Left renal pelvis (tissue), 4 donors: ENCODE data around the gene SLC35D3. TPM values are rescaled to one million over a fixed set of nuclear protein-coding genes. Genes with fewer than 3 reads are reported as not detected.
"Not testable (repeated sequence)": the region's sequence is repeated elsewhere in the genome, so short reads cannot be mapped to it uniquely, and the experiment has no call there.

ENCODE experiments used
- DNase-seq, 4 donors: peaks; one replicate each; pipeline ENCODE4 v3.0.0-alpha.2; 2013; ENCODE audit warnings: low read depth in 4 of 4, low spot score in 3 of 4
- polyA plus RNA-seq, 4 donors: library from polyadenylated mRNA; unstranded; fragments of 120-200 nt; gene quantifications; one replicate each; pipeline ENCODE4 v1.2.1, GENCODE V29; 2013; ENCODE audit not compliant: insufficient read length in 4 of 4

Gene SLC35D3, protein sequence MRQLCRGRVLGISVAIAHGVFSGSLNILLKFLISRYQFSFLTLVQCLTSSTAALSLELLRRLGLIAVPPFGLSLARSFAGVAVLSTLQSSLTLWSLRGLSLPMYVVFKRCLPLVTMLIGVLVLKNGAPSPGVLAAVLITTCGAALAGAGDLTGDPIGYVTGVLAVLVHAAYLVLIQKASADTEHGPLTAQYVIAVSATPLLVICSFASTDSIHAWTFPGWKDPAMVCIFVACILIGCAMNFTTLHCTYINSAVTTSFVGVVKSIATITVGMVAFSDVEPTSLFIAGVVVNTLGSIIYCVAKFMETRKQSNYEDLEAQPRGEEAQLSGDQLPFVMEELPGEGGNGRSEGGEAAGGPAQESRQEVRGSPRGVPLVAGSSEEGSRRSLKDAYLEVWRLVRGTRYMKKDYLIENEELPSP
- polyA plus RNA-seq, result under 1 TPM in 3 of 4 donors, not detected in 1; 0.07 to 0.12 (median 0.11) TPM

DNA sequence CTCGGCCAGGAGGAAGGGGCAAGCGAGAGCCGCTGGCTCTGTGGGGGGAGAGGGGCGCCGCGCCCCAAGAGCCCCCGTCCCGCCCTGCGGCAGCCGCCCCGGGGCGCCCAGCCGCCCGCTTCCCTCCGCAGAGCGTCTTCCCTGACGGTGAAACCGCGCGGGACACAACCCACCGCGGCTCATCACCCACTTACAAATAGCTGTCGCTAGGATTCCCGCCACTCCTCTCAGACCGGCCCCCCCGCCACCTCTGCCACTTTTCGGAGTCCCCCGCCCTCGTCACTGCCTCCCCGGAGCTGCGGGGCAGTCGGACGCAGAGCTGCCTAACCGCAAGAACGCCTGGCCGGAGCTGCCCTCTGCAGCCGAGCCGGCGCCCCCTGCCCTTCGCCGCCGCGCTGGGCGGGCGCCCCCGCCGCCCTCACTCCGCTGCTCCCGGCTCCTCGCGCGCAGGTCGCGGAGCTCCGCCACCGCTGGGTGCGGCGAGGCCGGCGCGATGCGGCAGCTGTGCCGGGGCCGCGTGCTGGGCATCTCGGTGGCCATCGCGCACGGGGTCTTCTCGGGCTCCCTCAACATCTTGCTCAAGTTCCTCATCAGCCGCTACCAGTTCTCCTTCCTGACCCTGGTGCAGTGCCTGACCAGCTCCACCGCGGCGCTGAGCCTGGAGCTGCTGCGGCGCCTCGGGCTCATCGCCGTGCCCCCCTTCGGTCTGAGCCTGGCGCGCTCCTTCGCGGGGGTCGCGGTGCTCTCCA is at the start of gene SLC35D3:
Gene SLC35D3 (plus strand): TSS at position 366 of the 749 bp plus-strand sequence. CDS start 128 bp downstream, at position 494.
- DNase-seq, result no peak

DNA sequence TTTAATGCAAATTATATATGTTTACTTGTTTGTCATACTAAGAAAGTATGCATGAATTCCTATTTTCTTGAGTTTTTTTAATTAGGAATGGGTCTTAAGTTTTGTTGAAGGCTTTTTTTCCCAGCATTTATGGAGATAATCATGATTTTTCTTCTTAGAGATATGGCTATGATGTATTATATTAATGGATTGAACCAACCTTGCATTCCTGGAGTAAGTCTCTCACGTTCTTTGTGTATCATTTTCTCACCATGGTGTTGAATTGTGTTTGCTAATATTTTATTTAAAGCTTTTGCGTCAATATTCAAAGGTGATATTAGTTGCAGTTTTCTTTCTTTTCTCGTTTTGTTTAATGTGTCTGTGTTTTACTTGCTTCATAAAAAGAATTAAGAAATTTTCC is 48.4 kb upstream of the SLC35D3 start:
- no peak for DNase-seq

DNA sequence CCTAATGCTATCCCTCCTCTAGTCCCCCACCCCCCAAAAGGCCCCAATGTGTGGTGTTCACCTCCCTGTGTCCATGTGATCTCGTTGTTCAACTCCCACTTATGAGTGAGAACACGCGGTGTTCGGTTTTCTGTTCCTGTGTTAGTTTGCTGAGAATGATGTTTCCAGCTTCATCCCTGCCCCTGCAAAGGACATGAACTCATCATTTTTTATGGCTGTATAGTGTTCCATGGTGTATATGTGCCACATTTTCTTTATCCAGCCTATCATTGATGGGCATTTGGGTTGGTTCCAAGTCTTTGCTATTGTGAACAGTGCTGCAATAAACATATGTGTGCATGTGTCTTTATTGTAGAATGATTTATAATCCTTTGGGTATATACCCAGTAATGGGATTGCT is 45.6 kb upstream of the SLC35D3 start:
- DNase-seq, result not testable (repeated sequence)

DNA sequence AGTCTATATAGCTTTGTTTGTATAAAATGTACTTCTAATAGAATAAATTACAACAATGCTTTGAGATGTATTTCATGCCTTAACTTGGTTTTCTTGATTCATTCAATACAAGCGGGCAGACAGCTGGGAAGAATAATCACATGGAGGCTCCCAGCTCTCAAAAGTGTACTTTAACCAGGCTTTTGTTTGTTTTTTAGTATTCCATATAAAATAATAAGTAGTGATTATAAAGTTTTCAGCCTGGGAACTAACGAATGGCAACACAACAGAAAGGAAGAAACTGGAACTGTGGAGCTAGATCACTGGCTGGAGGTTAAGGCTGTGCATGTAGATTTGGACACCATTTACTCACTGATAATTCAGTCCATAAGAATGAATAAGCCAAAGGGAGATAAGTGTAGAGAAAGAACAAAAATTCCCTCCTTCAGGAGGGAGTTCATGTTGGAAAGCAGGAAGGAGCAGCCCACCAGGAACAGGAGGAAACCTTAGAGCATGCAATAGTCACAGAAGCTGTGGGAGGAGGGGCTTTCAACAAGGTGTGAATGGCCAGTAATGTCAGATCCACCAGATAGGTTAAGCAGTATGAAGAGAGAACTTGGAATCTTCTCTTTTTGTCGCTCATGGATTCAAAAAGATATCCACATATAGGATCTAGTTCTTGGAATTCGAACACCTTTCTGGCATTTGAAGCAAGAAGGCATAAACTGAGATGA is 41.2 kb upstream of the SLC35D3 start:
- DNase-seq, result no peak

DNA sequence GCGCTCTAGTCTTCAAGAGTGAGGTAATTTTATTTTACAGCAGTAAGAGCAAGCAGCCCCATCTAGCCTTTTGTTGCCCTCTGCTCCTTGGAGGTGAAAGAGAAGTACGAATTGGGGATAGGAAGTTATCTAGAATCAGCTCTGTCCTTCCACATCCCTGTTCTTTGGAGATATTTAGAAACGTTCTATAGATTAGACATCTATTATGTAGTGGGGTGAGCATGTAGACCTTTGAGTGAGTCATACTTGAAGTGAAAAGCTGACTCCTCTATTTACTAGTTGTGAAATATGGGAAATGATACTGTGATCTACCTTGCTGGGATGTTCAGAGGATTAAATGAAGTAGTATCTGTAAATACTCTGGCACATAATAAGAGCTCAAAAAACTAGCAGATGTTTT is 36.0 kb upstream of the SLC35D3 start:
- DNase-seq, result no peak

DNA sequence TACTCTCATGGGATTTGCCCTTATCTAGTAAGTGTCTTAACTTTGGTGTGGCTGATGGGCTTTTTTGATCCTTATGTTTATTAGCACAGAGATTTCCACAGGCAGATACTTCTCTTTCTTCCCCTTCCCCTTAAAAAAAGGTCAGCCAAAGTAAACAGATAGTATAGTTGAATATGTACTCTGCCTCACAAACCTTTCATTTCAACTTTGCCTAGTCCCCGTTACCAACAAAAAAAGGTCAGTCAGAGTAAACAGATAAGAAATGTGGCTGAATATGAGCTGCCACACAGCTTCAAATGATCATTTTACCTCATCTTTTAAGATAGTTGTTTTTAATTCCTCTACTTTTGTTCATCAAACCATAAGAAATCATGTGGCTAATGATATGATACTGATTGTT is 34.1 kb upstream of the SLC35D3 start:
- DNase-seq, result no peak

DNA sequence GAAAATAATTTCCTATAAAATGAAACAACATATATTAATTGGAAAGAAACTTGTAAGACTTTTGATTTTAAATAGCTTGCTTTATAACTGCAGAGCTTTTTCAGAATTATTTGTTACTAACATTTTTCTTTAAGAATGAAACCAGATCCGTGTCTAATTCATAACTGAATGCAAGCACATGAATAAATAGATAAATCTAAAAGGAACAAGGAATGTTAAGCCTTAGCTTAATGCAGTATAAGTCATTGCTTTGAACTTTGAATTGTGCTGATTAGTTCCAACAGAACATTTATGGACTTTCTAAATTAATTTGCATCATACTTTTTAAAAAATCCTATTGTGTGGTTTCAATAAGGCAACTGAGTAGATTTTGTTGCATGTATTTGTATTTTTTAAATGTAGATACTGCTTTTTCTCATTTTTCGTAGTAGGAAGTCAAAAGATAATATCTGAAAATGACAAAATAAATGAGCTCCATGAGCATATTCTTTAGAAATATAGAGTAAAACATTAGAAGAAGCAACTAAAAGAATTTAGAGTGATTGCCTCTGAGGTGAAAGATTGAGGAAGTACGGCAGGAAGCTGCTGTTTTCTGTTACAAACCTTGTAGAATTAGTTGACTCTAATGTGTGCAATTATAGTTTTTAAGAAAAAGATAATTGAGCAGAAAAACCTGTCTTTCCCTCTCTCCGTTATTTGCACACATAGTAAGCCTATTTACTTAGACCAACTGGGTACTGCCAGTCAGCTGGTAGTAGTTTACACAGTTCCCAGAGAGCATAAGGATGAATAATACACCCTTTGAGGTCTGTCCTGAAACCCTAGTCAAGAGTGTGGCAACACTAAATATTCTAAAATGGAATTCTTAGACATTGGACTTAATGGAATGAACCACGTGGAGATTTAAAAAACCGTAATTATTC is 32.6 kb upstream of the SLC35D3 start:
- DNase-seq, result no peak

DNA sequence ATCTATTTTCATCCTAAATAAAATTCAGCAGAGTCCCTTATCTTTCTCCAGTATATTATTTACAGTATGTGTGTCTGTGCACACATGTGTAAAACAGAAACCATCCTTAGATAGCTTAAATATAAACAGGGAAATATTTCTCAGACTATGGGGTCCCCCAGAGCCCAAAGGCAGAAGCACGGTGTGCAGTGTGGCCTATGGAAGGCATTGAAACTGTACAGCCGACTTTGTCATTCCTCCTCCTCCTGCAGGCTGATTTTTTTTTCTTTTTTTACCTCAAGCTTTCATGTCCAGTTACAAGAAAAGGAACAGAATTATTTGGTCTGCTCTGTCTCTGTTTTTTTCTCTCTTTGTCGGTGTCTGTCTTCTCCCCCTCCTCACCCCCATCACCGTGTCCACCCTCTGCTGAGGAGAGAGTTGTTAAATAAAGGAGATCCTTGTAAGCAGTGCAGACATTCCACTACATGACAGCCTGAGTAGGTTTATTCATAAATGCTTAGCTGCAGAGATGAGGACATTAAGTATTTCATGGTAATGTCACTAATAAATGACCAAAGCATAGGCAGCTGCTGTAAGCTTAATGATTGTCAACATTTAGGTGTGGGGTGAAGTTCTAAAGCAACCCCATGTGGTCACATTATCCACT is 31.8 kb upstream of the SLC35D3 start:
- no peak for DNase-seq

DNA sequence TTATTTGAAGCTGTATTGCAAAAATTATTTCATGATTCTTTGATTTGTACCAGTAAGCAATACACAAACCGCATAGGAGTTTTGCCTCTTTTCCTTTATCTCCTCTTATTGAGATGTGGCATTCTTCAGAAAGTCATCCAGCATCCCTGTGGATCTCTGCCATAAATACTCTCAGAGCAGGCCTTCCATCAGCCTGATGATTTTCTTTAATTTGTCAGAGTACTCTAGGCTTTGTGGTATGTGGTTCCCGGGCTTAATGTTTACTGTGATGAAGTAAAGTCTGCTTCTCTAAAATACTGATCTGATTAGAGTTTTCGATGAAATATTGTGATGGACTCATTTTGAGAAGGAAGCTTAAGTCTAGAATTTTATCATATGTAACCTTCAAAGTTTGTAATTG is 31.1 kb upstream of the SLC35D3 start:
- no peak for DNase-seq

DNA sequence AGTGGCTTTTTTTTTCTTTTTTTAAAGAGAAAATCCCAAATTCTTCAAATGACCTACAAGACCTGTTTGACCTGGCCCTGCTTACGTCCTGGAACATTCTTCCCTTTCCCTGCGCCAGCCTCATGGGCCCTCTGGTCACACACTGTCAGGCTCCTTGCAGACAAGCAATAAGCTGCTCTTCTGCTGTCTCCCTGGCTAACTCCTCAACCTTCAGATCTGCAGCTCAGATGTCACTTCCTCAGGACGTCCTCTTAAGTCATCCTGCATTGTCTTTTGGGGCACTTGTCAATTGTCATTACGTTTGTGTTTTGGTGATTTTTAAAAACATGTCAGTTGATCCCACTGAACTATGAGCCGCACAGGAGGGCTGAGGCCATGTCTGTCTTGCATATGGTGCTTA is 28.9 kb upstream of the SLC35D3 start:
- no peak for DNase-seq

DNA sequence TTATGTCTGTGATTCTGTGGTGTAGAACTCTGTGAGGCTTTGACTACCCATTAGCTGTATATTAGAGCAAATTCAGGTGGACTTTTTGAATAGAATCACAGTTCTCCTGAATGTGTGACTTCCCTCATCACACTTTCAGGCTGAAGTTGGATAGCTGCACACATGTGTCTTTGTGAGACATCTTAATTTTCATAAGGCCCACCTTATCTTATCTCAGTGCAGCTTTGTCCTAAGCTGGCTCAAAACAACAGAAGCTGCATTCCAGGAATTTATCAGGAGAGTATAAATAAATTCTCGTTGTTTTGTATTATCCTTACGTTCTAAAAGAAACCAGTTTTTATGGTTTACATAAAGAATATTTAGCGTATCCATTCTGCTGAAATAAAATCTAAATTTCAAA is 26.2 kb upstream of the SLC35D3 start:
- no peak for DNase-seq

DNA sequence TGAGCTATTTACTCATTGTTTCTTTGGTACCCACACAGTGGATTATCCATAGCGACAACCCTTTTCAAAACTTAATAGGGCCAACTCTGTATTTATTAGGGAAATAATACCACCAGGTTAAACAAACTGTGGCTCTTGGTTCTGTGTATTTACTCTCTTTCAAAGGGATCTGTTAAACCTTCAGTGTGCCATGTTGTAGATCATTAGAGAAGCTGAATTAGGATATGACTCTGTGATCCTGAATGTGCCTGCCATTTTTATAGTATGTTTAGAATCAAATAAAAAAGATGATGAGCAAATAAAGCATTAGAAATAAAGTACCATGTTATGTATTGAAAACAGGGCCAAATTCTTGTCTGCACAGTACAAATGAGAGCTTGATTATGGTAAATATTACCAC is 25.0 kb upstream of the SLC35D3 start:
- no peak for DNase-seq

DNA sequence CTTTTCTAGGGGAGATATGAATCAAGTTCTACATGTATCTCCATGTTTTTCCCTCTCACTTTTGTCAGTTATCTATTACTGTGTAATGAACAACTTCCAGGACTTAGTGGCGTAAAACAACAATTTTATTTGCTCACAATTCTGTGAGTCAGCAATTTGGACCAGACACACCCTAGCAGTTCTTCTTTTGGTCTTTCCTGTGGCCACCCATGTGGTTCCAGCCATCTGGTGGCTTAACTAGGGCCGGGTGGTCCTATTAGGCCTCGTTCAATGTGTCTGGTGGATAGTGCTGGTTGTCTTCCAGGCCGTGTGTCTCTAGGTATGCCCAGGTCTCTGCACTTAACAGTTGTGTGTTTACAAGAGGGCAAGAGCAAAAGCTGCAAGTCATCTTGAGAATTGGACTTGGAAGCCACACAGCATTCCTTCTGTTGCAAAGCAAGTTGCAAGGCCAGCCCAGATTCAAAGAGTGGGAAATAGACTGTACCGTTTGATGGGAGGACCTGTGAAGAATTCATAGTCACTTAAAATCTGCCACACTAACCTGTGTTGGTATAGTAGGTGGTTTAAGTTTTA is 20.8 kb upstream of the SLC35D3 start:
- DNase-seq, result no peak

DNA sequence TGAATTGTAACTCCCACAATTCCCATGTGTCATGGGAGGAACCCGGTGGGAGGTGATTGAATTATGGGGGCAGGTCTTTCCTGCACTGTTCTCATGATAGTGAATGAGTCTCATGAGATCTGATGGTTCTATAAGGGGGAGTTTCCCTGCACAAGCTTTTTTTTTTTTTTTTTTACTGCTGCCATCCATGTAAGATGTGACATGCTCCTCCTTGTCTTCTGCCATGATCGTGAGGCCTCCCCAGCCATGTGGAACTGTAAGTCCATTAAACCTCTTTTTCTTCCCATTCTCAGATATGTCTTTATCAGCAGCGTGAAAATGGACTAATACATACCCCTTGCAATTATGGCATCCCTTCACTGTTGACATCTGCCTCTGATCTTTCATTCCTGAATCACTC is 17.6 kb upstream of the SLC35D3 start:
- not testable (repeated sequence) for DNase-seq

DNA sequence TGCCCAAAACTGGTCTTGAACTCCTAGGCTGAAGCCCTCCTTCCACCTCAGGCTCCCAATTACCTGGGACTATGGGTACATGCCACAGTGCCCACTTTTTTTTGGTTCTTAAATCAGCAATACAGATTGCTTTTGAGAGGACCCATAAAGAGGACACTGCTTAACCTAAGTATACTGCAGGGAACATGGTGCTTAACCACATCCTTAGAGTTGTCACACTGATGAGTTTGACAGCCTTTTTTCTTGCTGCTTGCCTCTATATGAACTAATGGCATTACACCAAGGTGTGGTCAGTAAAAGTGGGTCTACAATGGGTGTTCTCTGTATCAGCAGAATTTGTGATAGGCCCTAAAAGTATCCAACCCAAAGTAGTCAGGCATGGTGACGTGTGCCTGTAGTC is 7.2 kb upstream of the SLC35D3 start:
- DNase-seq, result no peak

DNA sequence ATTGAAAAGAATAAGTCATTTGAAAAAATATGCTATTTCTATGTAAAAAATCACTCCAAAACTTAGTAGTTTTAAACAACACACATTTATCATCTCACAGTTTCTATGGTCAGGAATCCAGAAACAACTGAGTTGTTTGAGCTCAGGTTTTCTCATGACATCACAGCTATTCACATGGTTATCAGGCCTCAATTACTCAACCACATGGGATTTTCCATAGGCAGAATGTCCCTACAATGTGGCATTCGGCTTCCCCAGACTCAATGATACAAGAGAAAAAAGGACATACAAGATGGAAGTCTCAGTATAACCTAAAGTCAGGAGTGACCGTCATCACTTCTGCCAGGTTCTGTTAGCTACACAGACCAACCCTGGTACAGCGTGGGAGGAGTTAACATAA is 3.4 kb upstream of the SLC35D3 start:
- DNase-seq, result no peak

DNA sequence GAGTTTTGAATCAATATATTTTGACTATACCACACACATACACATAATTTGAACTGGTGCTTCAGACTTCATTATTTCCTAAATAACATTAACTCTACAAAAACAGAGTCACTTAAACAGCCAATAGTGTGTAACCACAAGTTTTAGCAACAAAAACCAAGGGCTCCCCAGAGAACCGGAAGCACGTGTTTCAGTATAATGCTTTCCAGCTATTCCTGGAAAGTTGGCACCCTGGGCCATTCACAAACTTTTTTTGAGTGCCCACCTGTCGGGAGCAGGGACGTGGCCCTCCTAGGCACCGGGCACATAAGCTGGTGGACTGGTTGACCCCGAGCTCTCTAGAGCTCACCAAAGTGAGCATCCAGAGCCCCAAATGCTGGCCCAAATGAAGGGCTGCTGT is 1.9 kb upstream of the SLC35D3 start:
- DNase-seq, result no peak

DNA sequence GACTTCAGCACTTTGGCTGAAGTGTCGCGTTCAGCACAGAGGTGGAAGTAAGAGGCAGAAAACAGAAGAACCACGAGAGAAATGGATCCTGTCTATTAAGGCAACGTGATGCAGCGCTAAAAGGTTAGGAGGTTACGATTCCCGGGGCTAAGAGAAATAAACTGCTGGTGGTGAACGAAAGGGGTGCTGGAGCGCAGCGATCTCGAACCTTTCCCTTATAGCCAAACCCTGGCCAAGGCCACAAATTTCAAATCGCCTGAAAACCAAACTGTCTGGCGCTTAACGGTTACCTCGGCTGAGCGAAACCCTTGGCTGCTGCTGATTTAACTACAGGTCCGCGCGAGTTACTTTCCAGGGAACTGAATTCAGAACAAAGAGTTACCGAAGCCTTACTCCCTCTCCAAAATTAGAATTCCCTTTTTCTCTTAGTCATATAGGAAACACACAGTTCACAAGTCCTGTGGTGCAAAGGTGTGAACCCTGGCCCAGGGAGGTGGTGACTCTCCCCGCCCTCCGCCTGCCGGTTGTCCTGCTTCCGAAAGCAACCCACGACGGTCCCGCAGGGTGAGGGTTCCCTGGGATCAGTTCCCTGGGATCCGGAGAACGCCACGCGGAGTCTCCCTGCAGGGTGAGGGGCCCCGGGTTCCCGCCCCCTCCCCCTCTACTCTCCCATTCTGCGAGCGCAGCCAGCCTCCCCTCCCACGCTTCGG is 1.3 kb upstream of the SLC35D3 start:
- DNase-seq, result no peak
